Stimulated activated CD4-positive, alpha-beta T cell treated with anti-CD3 and anti-CD28 coated beads, TNF-alpha, amount 100 ng/mL, for 4 hours (primary cell): ENCODE measurements around the gene B3GAT1.

Experiments used
- DNase-seq, 3 experiments: peaks; one replicate each; pipeline ENCODE4 v3.0.0-alpha.2; 2020; ENCODE audit warnings: low read depth in 3 of 3

B3GAT1 gene

DNA sequence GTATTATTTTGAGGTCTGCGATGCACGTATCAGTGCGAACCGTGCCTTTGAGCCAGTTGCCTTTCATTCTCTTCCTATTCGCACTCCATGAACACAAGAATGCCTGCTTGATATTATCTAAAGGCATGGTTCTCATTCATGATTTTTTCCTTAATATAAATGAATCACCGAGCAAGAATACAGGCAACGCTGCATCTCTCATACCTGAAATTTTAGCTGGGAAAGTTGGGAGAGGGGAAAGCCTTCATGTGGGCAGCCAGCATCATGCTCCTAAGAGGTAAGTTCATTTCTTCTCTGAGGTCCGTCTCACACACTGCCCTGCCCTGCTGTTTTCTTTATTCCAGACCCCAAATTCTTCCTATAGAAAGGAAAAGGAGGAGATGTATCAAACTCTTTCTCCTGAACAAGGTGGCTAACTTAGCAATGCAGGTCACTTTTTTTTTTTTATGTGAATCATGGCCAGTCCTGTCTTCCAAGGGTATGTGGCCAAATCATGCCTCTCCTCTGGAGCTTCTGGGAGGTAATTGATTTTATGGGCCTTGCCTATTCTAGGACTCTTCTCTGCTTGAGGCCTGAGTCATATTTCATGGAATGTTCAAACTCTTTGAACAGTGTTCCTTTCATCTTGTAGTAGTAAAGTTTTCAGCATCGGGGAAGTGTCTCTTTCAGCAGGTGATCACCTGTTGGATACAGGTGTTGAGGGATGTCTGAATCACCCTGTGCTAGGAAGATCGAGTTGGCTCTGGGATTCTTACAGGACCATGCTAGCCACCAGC is 77.1 kb downstream of the B3GAT1 start:
- DNase-seq: no peak

DNA sequence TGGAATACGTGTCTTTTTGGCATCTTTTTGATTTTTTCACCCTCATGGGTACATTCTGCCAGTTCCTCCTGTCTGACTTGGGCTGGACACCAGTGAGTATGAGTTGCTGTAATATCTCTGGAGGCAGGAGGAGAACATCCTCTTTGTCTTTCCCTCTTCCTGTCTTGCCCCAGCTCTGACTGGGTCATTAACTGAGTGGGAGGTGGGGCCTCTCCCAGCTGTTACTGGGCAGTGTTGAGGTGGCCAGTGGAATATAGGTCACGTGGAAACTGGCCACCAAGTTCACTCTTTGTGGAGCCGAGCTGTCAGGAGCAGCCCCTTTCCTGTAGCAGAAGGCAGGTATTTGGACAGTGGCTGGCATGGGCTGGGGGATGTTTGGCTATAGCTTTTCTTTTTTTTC is 78.1 kb downstream of the B3GAT1 start:
- DNase-seq: no peak

GRCh38 chr11:134333312-134333711 is 78.7 kb downstream of the B3GAT1 start:
- no peak for DNase-seq

- no peak for DNase-seq
Measured at GRCh38 chr11:134332782-134333181, 79.3 kb downstream of the B3GAT1 start.

DNA sequence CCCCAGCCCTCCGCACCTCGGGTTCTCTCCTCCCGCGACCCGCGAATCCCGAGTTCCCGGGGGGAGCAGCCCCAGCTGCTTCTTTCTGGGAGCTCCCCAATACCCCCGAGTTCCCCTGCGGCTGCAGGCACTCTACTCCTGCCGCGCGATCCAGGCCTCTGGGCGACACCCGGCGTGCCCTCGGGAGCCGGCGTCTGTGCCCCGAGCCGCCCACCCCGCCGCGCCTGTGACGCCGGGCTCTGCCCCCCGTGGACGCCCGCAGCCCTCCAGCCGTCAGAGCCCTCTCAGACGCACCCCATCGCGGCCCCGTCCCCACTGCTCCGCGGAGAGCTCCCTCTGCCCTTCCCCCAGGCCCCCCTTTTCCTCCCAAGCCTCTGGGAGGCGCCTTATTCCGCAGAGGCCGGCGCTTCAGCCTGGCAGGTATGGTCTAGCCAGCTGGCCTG is 79.8 kb downstream of the B3GAT1 start:
- DNase-seq: peak in 1 of 3 experiments; percentile 4

DNA sequence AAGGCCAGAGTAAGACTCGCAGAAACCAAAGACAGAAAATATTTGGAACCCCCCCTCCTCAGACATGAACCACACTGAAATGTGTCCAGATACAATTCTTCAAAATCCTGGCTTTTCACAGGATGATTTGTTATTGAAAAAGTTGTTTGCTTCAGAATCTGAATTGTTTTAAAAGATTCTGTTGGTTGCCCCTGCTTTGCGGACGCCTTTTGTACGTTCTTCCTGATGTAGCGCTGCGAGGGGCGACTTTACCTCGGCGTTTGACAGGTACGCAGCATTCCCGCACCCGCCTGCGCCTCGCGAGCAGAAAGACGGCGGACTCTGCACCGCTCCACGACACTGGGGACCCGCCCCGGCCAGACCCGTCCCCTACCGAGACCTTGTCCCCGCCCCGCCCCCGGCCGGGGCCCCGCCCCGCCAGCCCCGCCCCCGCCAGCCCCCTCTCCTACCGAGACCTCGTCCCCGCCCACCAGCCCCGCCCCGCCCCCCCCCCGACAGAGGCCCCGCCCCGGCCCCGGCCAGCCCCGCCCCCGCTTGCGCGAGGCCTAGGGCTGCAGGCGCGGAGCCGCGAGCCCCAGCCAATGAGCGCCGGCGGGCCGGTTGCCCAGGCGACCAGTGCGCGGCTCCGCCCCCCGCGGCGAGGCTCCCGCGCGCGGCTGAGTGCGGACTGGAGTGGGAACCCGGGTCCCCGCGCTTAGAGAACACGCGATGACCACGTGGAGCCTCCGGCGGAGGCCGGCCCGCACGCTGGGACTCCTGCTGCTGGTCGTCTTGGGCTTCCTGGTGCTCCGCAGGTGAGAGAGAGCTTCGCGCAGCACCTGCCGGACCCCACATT is 80.5 kb downstream of the B3GAT1 start, which contains the start of gene GLB1L2:
Gene GLB1L2, plus strand, starts transcription at position 635 of the 835 bp plus-strand sequence. Its CDS starts 74 bp downstream, at position 709.
- DNase-seq: peak; percentile 60 to 71 (median 61)

DNA sequence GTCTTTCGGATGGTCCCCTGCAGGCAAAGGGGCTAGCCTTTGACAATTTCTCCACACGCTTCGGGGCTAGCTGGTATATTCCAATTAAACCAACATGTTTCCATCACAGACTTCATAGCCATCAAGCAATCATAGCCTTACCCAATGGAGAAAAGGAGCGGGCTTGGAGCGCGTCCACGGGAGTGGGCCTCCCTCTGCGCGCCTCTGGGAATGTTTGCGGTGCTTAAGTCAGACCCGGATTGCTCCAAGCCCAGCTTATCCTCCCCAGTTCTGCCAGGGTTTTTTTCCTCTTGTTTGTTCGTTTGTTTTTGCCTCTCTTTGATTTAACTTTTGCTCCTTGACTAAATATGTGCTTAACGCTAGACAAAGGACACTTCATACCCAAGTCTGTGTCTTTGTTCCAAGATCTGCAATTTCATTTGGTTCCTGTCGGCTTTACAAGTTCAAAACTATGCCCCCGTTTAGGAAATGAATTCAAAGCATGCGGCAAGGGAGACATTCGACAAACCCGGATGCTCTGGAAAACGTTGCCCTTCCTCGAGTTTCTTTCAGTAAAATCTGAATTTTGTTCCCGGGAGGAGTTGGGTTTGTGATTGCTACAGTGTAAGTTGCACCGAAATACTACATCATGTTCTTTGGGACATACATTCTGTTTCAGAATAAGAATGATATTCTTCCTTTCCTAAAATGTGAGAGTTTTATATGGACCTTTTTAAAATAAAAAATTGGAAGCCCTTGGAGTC is 81.3 kb downstream of the B3GAT1 start:
- DNase-seq: no peak
